ENCODE results near the gene ITPKB. TPM values are rescaled to one million over a fixed set of nuclear protein-coding genes. Genes with fewer than 3 reads are reported as not detected.

The ITPKB gene
- total and polyA plus RNA-seq, 2 of the 13 experiments (the other 11 are each of a cell fraction or from before 2014, with no cell fraction given): not detected

GRCh38 chr1:226598455-226598849 is 140.6 kb downstream of the ITPKB start (continued):
- no peak for TF ChIP-seq CENPT (CRISPR knock-in tag; IDR thresholded peaks at IDR 0.05; ENCODE audit: low read depth)

- intact Hi-C loops (cut with micrococcal nuclease; ENCODE audit: unreplicated experiment) (no loop called here), in situ Hi-C loops (cut with HindIII; ENCODE audit: extremely low pct_ligation_motif_present, low pct_unique_long_range_greater_than_20kb) (no loop called here)
- no peak overlapping the region for H3K9ac ChIP-seq (ENCODE audit: insufficient read depth, low read depth, low read length)
- peaks cover 5% of the 10 kb centered on the region for H3K4me1 ChIP-seq (ENCODE audit: insufficient read depth, low read length)
- WGBS (ENCODE audit: low lambda C conversion rate): 63% methylated on average over 3 of the region's 5 CpGs
- BruUV-seq (replicated peaks): no TSS peak
- no peak for TF ChIP-seq CBX1 (IDR thresholded peaks at IDR 0.05; ENCODE audit: low read depth)
- no peak for TF ChIP-seq FOXP1 (IDR thresholded peaks at IDR 0.05)
- TF ChIP-seq FOXP1 (CRISPR knock-in tag; IDR thresholded peaks at IDR 0.05): no peak
- no peak for TF ChIP-seq MEF2D (CRISPR knock-in tag; IDR thresholded peaks at IDR 0.05)
- no peaks in the 10 kb centered on the region for H4K20me1 ChIP-seq (ENCODE audit: insufficient read depth, low read length)
- POLR2A ChIA-PET: no interaction called here
- ATAC-seq (no peak), DNase-seq (ENCODE audit: low spot score) (no peak), FAIRE-seq (no peak)
- no peaks in the 10 kb centered on the region for H3K9me3 ChIP-seq (ENCODE audit: low read length)
- H3K4me2 ChIP-seq (ENCODE audit: low read depth, low read length): no peak overlapping the region
- H3K27ac ChIP-seq (ENCODE audit: extremely low read length, insufficient read depth, low read length): no peak overlapping the region
- no peak overlapping the region for H2AFZ ChIP-seq (ENCODE audit: low read length)
- H3K27me3 ChIP-seq (ENCODE audit: control insufficient read depth in 1 of 2, insufficient read depth in 2 of 2, low read length in 2 of 2): peaks cover 0 to 1% of the 10 kb centered on the region in 2 experiments; a peak in 3 of 5 replicates
- H3K4me3 ChIP-seq (replicated peaks in 1 of 3; ENCODE audit: insufficient read depth in 1 of 3, low read depth in 2 of 3, low read length in 3 of 3): no peak overlapping the region
- H3K79me2 ChIP-seq (ENCODE audit: insufficient read depth, low read length): no peaks in the 10 kb centered on the region
- CTCF ChIA-PET (ENCODE audit: low intra/inter-chr PET ratio, low total read pairs): no interaction called here
- H3K36me3 ChIP-seq (replicated peaks in 1 of 2; ENCODE audit: control insufficient read depth in 1 of 2, insufficient read depth in 2 of 2, low read length in 2 of 2): no peaks in the 10 kb centered on the region
Measured at GRCh38 chr1:226597616-226598454, 141.2 kb downstream of the ITPKB start.

- no TSS peak for BruUV-seq (replicated peaks)
- Histone ChIP-seq H3K36me3 (replicated peaks in 1 of 2; ENCODE audit: control insufficient read depth in 1 of 2, insufficient read depth in 2 of 2, low read length in 2 of 2) (no peaks in the 10 kb centered on the region), H3K4me1 (ENCODE audit: insufficient read depth, low read length) (no peaks in the 10 kb centered on the region), H3K4me3 (replicated peaks in 1 of 3; ENCODE audit: insufficient read depth in 1 of 3, low read depth in 2 of 3, low read length in 3 of 3) (no peak overlapping the region), H4K20me1 (ENCODE audit: insufficient read depth, low read length) (no peaks in the 10 kb centered on the region), H3K27me3 (ENCODE audit: control insufficient read depth in 1 of 2, insufficient read depth in 2 of 2, low read length in 2 of 2) (no peaks in the 10 kb centered on the region; a peak in 2 of 5 replicates), H3K79me2 (ENCODE audit: insufficient read depth, low read length) (no peaks in the 10 kb centered on the region), H3K9ac (ENCODE audit: insufficient read depth, low read depth, low read length) (no peak overlapping the region), H3K4me2 (ENCODE audit: low read depth, low read length) (no peak overlapping the region), H3K9me3 (ENCODE audit: low read length) (no peaks in the 10 kb centered on the region), H2AFZ (ENCODE audit: low read length) (no peak overlapping the region), H3K27ac (ENCODE audit: extremely low read length, insufficient read depth, low read length) (no peak overlapping the region)
- CTCF ChIA-PET (ENCODE audit: low intra/inter-chr PET ratio, low total read pairs): no interaction called here
- ATAC-seq (peak; percentile 56), FAIRE-seq (no peak), DNase-seq (ENCODE audit: low spot score) (no peak)
- POLR2A ChIA-PET: no interaction called here
- 57% methylated on average over 12 of the region's 16 CpGs for WGBS (ENCODE audit: low lambda C conversion rate)
- intact Hi-C loops (cut with micrococcal nuclease; ENCODE audit: unreplicated experiment): no loop called here
- TF ChIP-seq ZNF674 (CRISPR knock-in tag; IDR thresholded peaks at IDR 0.05; ENCODE audit: low read depth) (no peak), CTCF (CRISPR knock-in tag; IDR thresholded peaks at IDR 0.05) (0 out of 2 replicates have a peak, but pooled peaks have one; percentile 14), TAF15 (IDR thresholded peaks at IDR 0.05; ENCODE audit: low read depth, low read length, poor library complexity, severe bottlenecking) (no peak), ZNF326 (CRISPR knock-in tag; IDR thresholded peaks at IDR 0.05; ENCODE audit: borderline replicate concordance) (no peak)
- in situ Hi-C loops (cut with HindIII; ENCODE audit: extremely low pct_ligation_motif_present, low pct_unique_long_range_greater_than_20kb): no loop called here
Measured at GRCh38 chr1:226596531-226597165, 142.4 kb downstream of the ITPKB start.
